ENCODE measurements around the gene ABCB11.
"Not testable (repeated sequence)": the region's sequence is repeated elsewhere in the genome, so short reads cannot be mapped to it uniquely, and the experiment has no call there.

The ABCB11 gene

DNA sequence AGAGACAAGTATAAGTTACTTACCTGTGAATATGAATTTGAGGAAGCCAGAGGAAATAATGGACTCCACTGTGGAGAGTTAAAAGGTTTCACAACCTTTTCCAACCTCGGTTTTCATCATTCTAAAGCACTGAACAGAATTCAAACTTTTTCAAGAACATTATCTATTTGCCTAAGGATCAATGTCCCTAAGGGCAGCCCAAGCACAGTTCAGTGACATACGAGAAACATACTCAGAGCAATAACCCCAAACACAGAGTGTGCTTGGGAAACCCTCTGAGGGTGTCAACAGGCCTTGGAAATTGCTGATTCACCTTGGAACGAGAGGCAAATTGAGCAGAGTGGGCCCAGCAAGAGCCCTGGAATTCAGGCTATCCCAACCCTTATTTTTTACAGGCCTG lies at the start of gene ABCB11:
Gene ABCB11, minus strand, starts transcription at position 123 of the 400 bp plus-strand sequence. CDS start 13,199 bp downstream, outside the sequence.
- DNase-seq, result no peak

GRCh38 chr2:169080250-169081069 lies 49.3 kb upstream of the ABCB11 start:
- DNase-seq, result no peak

DNA sequence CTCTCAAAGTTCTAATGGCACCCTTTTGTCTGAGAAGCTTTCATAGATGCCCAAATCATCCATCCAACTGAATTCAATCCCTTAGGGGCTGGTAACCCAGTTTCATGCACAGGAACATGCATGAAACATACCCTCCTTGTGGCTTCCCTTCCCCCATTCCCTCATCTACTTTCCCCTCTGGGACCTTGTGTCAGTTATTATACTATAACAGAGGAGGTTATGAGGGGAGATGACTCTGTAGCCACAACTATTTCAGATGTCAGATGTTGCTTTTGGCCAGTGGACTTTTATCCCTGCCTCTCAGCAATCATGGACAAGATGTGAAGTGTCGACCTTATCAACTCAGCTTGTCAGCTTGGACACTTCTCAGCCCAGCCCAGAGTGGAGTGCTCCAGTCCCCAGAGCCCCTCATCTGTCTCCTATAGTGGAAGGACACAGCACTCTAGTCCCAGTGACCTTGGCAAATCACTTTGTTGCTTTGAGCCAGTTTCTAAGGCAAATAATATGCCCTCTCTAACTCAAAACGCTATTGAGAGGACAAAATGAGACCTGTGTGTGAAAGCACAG lies 46.6 kb upstream of the ABCB11 start:
- DNase-seq, result no peak

DNA sequence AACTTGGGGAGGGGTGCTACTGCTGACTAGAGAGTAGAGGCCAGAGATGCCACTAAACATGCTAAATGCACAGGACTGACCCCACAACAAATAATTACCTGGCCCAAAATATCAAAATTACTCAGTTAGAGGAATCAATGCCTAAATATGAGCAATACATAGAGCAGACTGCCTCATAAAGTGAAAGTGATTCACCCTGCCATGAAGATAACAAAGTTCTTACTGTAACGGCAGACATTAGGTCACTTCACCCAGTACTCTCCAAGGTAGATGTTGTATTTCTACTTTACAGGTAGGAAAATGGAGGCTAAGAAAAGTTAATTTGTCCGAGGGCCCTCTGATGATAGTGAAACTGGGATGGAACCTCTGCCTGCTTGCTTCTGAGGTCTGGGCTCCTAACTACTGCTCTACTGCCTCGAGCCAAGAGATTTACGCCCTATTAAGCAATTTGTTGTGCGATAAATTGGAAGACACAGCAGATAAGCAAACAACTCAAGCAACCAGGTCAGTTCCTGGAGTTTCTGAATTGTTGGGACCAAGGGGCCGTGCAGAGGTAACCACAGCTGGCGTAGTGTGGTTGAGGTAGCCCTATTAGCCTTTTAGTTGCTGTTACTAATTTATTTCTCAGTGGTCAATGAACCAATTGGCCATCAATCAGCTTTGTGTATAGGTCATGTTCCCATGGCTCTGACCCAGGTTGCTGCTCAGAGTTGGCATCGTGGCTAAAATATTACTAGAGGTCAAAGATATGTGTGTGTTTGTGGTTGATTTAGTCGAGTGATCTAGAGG lies 43.0 kb upstream of the ABCB11 start:
- no peak for DNase-seq

DNA sequence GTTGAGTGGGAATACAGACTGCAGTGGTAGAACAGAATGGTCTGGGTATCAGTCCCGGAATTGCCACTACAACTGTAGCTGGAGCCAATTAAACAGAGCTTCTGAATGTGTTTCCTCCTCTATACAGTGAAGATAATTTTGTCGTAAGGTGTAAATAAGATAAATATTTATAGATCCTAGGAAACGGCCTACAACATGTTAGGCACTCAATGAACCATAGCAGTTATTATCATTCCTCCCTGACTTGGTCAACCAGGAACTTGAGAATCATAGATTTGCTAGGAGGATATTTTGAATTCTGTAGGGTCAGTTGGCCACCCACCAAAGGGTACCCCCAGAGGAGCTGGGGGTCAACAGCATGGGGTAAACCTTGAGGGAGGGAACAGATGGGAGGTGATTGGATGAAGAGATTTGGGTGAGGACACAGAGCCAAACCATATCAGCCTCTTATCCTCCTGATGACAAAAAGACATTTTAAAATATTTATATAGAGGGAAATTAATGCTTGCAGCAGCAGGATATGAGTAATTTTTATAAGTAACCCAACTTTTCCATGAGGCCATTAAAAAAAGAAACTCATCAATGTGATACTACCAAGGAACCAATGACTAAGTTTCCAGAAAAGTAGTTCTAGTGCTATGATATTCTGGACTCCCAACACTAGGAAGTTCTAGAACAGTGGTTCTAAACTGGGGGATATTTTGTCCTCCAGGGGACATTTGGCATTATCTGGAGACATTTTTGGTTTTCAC lies 42.3 kb upstream of the ABCB11 start:
- no peak for DNase-seq

- DNase-seq, result no peak
These were observed 41.2 kb upstream of the ABCB11 start for GRCh38 chr2:169072163-169072925.

GRCh38 chr2:169071455-169071854 lies 40.3 kb upstream of the ABCB11 start:
- DNase-seq, result no peak

DNA sequence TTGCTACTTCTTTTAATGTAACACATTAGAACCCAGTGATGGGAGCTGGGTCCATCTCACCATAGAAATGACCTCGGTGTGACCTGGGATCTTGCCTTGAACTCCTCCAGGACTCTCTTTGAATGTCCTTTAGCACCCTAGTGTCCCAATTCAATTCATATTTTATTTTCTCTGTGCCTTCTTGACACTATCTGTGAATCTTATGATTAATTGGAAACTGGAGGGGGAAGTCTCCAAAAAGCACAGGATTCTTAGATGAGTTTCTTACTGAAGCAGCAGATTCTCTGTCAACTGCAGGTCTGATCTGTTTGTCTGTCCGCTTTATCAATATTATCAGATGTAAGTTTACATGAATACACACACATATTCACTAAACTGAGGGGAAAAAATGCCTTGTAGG lies 38.7 kb upstream of the ABCB11 start:
- no peak for DNase-seq

DNA sequence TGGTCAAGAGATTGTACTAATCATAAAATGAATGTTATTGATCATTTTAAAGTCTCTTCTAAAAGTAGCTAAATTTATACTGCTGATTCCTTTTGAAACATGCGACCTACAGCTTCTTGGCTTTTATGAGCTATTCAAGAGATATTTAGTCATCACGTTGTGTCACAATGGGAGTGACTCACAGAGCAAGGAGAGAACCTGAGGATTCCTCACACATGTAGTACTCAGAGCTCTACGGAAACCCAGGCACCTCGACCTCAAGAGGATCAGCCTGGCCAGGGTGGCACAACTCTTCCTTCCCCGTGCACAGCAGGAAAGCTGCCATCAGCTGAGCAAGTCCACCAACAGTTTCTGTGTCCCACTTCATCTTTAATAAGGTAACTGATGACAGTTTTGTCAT lies 38.2 kb upstream of the ABCB11 start, which contains the start of gene DHRS9:
Gene DHRS9, plus strand, starts transcription at position 223 of the 400 bp plus-strand sequence. CDS start 12,019 bp downstream, outside the sequence.
- no peak for DNase-seq

DNA sequence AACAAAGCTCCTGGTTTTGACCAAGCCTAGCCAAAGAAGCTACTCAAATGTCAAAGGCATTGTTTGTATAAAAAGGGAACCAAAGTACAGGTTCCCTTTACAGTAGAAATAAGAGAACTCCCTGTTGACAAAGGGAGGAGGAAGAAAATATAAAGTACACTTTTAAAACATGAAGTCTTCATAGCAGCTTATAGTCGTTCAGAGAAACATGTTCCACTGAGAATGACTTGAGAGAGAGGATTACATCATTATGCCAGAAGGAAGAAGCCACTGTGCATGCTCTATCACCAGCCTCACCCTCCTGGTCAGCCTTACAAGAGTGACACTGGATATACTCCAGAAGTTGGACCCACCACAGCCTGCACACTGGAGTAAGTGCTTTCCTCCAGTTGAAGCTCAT lies 35.8 kb upstream of the ABCB11 start:
- DNase-seq, result no peak

DNA sequence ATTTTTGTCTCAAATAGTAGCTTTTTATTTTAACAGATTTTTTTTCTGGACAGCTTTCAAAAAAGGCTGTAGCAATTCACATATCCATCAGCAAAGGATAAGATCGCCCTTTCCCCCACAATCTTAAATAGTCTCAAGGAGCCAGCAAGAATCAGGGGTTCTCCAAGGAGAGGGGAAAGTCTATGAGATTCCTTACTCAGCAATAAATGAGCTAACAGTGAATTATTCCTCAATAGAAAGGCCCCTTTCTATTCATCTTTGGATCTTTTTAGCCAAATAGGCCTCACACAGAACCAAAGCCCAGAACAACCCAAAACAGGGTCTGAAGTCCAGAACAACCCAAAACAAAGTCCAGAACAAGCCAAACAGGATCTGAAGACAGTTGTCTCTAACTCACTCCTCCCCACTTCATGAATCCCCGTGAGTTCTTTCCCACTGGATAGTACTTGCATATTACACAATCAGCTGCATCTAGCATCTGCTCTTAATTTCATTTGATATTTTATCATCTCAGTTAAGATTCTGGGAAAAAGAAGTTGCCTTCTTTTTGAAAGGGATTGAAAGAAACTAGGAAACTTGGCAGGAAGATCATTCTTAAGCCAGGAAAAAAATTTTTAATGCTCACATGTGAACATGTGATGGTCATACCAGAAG lies 34.9 kb upstream of the ABCB11 start:
- DNase-seq, result no peak

- DNase-seq, result no peak
These were observed 34.3 kb upstream of the ABCB11 start for GRCh38 chr2:169065422-169065821.

- not testable (repeated sequence) for DNase-seq
These were observed 33.1 kb upstream of the ABCB11 start for GRCh38 chr2:169064199-169064598.

- DNase-seq, result not testable (repeated sequence)
These were observed 23.5 kb upstream of the ABCB11 start for GRCh38 chr2:169054575-169054974.

DNA sequence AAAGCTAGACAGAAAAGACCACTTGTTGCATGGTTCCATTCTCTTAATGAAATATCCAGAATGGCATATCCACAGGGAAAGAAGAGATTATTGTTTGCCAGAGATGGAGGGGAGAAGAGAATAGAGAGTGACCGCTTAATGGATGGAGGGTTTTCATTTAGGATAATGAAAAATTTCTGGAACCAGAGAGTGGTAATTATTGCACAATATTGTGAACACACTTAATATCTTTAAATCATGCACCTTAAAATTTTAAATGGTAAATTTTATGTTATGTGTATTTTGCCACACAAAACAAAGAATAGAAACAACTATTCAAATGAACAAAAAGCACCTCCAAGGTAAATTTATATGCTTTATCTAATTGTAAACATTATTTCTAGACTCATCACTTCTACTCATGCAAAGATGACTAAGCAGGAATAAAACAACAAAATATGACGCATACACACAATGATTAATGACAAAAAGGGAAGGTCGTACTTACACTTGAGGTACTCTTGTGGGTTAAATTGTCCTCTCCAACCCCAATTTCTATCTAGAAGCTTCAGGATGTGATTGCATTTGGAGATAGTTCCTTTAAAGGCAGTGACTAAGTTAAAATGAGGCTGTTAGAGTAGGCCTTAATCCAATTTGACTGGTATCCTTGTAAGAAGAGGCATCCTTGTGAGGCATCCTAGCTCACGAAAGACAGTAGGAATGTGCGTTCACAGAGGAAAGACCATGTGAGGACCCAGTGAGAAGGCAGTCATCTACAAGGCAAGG lies 19.5 kb upstream of the ABCB11 start:
- no peak for DNase-seq

- DNase-seq, result no peak
These were observed 18.0 kb upstream of the ABCB11 start for GRCh38 chr2:169049142-169049541.

DNA sequence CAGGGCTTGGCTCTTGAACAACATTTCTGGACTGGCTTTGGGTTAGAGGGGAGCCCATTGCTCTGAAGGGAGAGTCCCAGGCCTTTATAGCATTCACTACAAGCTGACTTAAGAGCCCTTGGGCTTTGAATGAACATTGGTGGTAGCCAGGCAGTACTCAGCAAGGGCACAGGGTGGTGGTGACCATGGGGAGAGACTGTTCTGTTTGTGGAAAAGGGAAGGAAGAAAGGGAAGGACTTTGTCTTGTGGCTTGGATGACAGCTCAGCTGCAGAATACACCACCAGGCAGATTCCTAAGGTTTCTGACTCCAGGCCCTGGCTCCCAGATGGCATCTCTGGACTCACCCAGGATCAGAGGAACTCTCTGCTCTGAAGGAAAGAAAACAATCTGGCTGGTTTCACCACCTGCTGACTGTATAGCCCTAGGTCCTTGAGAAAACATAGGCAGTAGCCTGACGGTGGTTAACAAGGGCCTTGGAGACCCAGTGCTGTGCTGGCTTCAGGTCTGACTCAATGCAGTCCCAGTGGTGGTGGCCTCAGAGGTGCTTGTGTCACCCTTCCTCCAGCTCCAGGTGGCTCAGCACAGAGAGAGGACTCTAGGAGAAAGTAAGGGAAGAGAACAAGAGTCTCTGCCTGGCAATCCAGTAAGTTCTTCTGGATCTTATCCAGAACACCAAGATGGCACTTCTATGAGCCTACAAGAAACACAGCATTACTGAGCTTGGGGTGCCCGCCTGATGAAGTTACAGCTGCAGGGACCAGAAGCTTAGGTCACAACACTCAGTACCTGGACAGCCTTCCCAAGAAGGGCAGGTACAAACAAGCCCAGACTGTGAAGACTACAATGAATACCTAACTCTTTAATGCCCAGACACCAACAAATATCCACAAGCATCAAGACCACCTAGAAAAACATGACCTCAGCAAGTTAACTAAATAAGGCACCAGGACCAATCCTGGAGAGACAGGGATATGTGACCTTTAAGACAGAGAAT lies 16.4 kb upstream of the ABCB11 start:
- no peak for DNase-seq

DNA sequence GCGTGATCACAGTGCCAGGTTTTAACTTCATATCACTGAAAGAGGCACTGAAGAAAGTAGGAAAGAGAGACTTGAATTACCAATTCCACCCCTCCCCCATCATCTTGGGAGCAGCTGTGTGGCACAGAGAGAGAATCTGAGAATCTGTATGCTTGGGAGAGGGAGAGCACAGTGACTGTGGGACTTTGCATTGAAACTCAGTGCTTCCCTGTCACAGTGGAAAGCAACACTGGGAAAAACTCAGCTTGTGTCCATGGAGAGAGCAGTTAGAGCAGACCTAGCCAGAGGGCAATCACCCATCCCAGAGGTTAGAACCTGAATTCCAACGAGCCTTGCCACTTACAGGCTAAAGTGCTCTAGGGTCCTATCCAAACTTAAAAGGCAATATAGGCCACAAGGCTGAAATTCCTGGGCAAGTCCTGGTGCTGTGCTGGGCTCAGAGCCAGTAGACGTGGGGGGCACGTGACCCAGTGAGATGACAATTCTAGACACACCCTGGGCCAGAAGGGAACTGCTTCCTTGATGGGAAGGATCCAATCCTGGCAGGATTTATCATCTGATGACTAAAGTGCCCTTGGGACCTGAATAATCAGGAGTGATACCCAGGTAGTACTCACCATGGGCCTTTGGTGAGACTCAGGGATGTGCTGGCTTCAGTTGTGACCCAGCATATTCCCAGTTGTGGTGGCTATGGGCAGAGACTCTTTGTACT lies 15.5 kb upstream of the ABCB11 start:
- no peak for DNase-seq

DNA sequence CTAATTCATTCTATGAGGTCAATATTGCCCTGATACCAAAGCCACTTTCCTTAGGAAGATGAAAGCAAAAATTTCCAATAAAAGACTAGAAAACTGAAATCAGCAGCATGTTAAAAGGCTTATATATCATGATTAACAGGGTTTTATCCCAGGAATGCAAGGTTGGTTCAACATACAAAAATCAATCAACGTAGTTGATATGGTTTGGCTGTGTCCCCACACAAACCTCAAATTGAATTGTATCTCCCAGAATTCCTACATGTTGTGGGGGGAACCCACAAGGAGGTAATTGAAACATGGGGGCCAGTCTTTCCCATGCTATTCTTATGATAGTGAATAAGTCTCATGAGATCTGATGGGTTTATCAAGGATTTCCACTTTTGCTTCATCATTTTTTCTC lies 11.7 kb upstream of the ABCB11 start:
- no peak for DNase-seq

All from NCI-H1930 (cell line).